CD4-positive, alpha-beta T cell treated with Interleukin-2 at 100 ng/mL for 4 hours (primary cell): ENCODE measurements around the gene HPS6.
"Not testable (repeated sequence)": the region's sequence is repeated elsewhere in the genome, so short reads cannot be mapped to it uniquely, and the experiment has no call there.

Experiments used
- DNase-seq: peaks from one replicate; pipeline ENCODE4 v3.0.0-alpha.2; 2020; ENCODE audit warnings: low spot score

Gene HPS6

DNA sequence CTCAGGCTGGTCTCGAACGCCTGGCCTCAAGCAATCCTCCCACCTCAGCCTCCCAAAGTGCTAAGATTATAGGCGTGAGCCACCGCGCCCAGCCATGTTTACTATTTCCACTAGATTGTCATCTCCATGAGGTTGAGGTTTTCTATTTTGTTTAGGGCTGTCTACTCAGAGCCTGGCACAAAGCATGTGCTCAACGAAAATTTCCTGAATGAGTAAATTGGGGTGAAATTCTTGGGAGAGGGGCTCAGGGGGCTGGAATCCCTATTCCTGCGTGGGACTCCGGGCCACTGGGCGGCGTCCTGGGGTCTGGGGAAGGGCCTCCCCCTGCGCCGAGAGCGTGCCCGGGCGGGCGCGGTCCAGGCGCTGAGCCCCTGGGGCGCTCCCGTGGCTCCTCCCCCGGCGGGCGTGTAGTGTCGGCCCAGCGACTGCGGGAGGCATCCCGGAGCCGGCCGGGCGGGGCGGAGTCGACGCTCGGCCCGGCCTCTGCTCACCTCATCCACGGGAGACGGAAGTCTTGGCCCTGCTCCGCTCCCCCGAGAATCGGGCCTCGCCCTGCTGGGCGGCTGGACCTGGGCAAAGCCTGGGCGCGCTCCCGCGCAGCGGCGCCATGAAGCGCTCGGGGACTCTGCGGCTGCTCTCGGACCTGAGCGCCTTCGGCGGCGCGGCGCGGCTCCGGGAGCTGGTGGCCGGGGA, at the start of gene HPS6:
Gene HPS6, plus strand, starts transcription at position 482 of the 693 bp plus-strand sequence. Its CDS starts 126 bp downstream, at position 608.
- DNase-seq: peak; percentile 89

DNA sequence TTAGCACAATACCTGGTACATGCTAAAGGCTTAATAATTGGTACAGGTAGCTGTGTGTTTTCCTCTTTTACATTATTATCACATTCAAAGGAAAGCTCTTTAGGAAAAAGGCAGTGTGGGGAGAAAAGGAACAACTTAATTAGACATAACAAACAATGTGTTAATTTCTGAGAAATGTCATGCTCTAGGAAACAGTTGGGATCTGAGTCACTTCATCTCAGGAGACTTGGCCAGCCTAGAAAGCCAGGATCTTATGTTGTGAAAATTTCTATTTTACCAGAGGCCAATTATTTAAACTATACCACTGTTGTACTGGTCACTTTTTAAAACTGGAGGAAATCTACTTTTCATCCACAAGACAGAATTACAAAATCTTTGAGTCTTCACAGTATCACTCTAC, 48.7 kb upstream of the HPS6 start:
- no peak for DNase-seq

DNA sequence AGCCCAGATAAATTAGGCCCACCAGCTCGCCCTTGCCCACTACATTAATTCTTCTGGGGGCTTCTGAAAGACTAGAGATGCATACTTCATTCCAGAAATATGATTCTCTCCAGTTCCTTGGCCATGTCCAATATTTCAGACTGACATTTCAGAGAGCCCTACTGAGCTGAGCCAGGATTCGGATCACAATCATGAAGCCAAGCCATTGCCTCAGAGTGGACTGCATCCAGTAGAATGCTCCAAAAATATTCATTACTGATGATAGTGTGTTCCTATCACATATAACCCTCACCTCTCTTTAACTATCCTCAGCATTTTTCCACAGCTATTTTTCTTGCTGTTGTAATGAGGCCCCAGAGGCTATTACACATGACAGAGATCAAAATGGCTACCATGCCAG, 47.9 kb upstream of the HPS6 start:
- DNase-seq: no peak

DNA sequence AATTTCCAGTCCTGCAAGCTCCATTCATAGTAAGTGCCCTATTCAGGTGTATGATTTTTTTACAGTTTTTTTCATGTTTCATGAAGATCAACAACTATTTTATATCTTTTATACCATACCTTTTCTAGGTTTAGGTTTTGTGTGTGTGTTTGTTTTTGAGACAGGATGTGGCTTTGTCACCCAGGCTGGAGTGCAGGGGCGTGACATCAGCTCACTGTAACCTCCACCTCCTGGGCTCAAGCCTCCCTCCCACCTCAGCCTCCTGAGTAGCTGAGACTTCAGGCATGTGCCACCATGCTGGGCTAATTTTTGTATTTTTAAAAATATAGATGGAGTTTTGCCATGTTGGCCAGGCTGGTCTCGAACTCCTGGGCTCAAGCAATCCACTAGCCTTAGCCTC, 44.2 kb upstream of the HPS6 start:
- DNase-seq: no peak

DNA sequence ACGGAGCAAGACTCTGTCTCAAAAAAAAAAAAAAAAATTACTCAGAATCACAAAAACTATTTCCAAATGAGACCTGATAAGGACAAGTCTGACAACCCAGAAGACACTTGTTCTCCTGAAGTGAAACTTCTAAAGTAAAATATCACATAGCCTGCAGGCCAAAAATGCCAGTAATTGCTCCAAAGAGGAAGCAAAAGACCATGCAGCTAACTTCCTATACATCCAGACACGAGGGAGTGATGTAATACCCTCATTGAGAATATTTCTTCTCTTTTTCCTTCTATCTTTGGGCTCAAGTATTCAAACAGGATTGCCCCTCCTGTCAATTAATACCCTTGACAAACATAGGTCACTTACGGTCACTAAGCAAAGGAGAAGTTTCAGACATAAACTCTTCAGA, 40.4 kb upstream of the HPS6 start:
- no peak for DNase-seq

DNA sequence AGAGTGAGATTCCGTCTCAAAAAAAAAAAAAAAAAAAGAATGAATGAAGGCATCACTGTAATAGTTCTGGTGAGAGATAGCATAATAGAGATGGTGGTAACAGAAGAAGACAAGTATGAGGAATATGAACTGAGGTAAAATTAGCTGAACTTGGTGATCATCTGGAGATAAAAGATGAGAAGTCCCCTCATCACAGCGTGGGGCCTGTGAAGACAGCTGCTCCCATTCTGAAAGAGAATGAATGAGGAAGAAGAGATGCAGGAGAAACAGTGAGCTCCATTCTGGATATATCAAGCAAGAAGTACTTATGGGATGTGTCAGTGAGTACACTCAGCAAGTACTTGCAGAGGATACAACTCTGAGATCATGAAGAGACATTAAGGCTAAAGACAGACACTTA, 37.9 kb upstream of the HPS6 start:
- no peak for DNase-seq

DNA sequence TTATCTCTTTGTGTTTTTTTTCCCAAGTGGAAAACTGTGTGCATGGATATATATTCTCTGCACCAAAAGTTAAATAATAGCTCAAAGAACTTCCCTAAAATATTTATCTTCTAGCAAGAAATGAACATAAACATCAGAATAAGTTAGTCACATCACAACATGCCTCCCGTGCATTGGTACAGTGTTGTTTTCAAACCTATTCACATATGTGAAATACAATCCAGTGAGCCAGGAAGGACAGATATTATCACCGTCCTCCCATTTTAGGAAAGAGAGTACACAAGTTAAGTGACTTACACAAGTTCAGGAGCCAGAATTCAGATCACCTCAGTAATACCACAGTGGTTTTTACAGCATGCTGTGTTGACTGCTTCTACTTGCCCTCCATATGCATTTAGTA, 31.4 kb upstream of the HPS6 start:
- no peak for DNase-seq

DNA sequence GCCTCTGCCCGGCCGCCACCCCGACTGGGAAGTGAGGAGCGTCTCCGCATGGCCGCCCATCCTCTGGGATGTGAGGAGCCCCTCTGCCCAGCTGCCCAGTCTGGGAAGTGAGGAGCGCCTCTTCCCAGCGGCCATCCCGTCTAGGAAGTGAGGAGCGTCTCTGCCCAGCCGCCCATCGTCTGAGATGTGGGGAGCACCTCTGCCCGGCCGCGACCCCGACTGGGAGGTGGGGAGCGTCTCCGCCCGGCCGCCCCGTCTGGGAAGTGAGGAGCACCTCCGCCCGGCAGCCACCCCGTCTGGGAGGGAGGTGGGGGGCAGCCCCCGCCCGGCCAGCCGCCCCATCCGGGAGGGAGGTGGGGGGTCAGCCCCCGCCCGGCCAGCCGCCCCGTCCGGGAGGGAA, 29.3 kb upstream of the HPS6 start:
- not testable (repeated sequence) for DNase-seq

DNA sequence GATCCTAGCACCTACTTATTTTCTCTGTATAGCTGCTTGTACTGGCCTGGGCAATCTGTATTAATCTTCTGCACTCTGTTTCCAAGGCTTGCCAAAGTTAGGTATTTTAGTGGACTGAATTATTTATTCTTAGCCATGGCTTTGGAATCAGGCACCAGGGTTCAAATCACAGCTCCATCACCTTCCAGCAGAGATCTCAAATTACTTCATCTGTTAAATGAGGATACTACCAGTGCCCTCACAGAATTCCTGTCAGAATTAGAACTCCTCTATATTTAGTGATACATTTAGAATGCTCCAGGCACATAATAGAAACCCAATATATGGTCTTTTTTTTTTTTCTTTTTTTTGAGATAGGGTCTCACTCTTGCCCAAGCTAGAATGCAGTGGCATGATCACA, 26.7 kb upstream of the HPS6 start:
- no peak for DNase-seq

DNA sequence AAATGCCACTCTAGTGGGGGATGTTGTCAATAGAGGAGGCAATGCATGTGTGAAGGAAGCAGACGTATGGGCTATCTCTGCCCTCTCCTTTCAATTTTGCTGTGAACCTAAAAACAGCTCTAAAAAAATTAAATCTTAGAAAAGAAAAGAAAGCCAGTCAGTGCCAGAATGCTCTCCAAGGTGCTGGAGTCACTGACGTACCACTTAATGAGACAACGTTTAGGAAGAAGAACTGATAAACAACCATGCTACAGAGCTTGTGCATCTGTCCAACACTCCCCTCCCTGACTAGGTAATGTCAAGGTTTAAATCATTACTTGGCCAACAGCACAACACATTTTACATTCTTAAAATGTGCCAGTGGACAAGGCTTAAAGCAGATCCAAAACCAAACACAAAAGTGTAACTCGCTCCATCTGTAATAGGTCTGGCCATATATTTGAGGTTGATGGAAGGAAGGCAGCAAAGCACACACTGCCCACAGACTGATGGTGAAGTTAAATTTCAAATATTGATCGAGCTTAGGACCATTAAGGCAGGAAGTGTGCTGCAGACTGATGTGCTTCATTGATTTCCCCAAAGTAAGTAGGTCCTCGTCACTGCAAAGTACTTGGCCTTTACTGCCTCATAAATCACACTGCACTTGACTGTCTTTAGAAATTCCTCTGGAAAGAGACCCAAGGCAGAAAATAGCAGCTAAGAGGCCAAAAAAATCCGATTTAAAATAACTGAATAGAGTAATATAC, 24.7 kb upstream of the HPS6 start:
- no peak for DNase-seq

DNA sequence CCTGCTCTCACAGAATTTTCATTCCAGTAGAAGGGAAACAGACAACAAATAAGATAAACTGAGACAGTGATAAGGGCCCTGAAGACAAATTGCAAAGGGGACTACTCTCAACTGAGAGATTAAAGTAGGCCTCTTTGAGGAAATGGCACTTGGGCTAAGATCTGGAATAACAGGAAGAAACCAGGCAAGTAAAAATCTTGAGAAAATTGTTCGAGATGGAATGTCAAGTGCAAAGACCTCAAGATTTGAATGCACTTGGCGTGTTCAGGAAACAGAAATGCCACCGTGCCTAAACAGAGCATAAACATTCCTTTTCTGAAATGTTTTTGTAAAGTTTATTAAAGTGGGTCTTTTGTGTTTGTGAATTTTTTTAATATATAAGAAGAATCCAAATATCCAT, 19.9 kb upstream of the HPS6 start:
- DNase-seq: no peak

DNA sequence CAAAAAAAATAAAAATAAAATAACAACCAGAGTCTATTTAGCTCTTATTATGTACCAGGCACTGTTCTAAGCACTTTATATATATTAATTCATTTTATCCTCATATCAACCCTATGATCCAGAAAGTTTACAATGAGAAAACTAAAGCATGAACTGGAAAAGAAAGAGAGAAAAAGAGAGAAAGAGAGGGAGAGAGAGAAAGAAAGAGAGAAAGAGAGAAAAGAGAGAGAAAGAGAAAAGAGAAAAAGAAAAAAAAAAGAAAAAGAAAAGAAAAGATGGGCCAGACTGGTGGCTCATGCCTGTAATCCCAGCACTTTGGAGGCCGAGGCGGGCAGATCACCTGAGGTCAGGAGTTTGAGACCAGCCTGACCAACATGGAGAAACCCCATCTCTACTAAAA, 19.1 kb upstream of the HPS6 start:
- DNase-seq: no peak

DNA sequence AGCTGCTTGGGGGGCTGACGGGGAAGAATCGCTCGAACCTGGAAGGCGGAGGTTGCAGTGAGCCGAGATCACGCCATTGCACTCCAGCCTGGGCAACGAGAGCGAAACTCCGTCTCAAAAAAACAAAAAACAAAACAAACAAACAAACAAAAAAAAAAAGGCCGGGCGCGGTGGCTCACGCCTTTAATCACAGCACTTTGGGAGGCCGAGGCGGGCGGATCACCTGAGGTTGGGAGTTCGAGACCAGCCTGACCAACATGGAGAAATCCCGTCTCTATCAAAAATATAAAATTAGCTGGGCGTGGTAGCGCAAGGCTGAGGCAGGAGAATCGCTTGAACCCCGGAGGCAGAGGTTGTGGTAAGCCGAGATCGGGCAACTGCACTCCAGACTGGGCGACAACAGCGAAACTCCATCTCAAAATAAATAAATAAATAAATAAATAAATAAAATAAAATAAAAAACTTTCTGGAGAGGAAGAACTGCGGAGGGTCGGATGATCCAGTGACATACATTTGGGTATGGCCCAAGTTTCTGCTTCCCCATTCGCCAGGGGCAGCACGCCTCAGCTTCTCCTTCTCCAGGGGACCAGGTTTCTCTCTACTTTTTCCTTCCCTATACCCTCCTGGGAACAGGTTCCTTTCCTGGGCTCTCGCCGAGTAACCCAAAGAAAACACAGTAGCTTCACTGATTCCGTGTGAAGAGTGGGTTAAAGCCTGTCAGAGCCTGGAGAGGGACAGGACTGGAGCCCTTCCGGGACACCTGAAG, 10.1 kb upstream of the HPS6 start:
- not testable (repeated sequence) for DNase-seq

DNA sequence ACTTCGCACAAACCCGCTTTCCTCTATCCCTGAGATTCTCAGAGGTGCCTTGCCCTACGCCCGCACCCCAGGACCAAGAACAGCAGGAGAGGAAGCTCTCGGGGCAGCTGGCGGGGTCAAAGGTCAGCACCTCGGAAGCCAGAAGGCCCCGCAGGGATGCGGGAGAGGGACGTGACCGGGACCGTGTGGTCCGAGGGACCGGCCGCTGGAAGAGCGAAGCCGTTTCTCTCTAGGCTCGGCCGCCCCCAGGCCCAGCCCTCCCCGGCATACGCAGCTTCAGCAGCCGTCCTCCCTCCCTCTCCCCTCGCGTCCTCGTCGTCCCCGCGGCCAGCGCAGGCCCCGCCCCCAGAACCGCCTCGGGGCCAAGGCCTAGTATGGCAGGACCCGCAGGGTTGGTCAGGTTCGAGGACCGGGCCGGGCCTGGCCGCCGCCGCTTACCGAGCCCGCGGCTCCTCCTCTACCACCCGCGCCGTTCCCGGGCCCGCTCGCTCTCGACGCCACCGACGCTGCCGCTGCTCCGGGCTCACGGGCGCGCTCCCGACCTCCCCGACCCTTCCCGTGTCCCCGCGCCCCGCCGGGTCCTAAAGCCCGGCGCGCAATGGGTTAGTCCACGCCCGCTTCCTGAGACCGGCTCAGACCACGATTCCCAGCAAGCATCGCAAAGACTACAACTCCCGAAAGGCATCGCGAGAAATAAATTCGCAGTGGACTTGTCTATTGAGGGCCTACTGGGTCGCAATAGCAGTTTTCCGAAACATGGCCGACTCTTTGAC, 9.3 kb upstream of the HPS6 start, which contains the start of gene ARMH3:
Gene ARMH3, minus strand, starts transcription at position 527 of the 773 bp plus-strand sequence. CDS start 16,059 bp downstream, outside the sequence.
- peak; percentile 94 for DNase-seq

DNA sequence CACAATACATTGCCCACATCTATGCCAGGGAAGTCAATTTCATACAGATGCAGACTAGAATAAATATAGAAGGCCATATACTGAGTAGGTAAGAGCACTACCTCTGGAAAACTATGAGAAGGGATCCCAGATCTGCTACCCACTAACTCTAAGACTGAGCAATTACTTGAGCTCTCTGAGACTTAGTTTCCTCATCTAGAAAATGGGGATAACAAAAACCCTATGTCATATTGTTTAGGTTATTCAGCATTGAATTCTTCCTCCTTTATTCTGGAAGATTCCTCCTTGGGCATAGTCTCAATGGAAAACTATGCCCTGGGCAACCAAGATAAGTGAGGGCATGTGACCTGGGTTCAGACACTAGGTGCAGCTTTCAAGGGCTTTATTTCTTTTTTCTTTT, 5.2 kb upstream of the HPS6 start:
- DNase-seq: no peak

DNA sequence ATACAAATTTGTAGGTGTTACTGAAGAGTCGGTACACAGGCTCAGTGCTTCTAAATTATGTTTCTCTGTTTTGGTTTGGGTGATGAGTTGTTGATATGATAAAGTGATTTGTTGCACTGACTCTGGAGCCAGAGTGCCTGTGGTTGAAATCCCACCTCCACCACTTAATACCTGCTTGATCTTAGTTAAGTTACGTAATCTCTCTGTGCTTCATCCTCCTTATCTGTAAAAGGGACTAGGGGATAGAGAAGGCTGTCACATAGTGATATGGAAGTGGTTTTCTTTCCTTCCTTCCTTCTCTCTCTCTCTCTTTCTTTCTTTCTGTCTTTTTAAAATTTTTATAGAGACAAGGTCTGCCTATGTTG, 664 bp upstream of the HPS6 start:
- no peak for DNase-seq

DNA sequence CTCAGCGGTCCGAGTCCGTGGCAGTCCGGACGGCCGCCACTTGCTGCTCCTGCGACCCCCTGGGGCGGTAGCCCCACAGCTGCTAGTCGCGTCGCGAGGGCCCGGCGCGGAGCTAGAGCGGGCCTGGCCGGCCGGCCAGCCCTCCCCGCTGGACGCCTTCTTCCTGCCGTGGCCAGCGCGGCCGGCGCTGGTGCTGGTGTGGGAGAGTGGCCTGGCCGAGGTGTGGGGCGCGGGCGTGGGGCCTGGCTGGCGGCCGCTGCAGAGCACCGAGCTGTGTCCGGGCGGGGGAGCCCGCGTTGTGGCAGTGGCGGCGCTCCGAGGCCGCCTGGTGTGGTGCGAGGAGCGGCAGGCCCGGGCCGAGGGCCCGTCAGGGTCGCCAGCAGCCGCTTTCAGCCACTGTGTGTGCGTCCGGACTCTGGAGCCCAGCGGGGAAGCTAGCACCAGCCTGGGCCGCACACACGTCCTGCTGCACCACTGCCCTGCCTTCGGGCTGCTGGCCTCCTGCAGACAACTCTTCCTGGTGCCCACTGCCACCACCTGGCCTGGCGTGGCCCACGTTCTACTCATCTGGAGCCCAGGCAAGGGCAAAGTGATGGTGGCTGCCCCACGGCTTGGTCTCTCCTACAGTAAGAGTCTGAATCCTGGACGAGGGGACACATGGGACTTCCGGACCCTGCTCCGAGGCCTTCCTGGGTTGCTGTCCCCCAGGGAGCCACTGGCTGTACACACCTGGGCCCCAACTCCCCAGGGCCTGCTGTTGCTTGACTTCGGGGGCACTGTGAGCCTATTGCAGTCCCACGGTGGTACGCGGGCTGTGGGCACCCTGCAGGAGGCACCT, 631 bp downstream of the HPS6 start:
- DNase-seq: no peak

DNA sequence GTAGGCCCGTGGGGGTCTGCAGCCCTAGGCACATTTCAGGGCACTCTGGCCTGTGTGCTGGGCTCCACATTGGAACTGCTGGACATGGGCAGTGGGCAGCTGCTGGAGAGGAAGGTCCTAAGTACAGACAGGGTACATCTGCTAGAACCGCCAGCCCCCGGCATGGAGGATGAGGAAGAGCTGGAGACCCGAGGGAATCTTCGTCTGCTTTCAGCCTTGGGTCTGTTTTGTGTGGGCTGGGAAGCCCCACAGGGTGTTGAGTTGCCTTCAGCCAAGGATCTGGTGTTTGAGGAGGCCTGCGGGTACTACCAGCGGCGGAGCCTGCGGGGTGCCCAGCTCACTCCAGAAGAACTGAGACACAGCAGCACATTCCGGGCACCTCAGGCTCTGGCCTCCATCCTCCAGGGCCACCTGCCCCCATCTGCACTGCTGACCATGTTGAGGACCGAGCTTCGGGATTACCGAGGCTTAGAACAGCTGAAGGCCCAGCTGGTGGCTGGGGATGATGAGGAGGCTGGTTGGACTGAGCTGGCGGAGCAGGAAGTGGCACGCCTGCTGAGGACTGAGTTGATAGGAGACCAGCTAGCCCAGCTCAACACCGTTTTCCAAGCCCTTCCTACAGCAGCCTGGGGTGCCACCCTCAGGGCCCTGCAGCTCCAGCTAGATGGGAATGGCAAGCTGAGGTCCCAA, 1.4 kb downstream of the HPS6 start:
- DNase-seq: no peak

DNA sequence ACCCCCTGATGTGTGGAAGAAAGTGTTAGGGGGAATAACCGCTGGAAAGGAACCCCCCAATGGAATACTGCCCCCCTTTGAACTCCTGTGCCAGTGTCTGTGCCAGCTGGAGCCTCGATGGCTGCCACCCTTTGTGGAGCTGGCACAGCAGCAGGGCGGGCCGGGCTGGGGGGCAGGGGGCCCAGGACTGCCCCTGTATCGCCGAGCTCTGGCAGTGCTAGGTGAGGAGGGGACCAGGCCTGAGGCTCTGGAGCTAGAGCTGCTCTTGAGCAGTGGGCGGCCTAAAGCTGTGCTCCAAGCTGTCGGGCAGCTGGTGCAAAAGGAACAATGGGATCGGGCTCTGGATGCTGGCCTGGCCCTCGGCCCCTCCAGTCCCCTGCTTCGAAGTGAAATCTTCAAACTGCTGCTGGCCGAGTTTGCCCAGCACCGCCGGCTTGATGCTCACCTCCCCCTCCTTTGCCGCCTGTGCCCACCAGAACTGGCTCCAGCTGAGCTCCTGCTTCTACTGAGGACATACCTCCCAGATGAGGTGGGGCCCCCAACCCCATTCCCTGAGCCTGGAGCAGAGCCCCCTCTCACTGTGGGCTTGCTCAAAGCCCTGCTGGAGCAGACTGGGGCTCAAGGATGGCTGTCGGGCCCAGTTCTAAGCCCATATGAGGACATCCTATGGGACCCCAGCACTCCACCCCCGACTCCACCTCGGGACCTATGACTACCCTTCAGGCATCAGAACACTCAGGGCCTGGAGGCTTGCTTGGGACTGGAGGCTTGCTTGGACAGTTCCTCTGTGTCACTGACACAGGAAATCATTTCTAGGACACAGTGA, 2.2 kb downstream of the HPS6 start:
- no peak for DNase-seq

DNA sequence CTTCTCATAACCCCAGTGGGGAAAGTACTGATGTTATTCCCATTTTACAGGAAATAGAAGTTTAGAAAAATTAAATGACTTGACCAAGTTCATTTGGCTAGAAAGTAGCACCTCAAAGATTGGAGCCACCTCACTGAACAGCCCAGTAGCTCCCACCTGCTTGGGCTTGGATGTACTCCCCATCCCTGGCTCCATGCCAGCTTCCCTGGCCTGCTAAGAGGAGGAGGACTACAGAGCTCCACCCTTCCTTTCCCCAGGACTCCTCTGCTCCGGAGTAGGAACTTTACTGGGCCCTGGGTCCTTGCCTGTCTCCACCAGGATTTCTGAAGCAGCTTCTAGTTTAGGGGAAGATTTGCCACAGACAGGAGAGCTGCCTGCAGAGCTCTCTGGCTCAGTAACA, 3.1 kb downstream of the HPS6 start:
- DNase-seq: no peak
